Sigmoid colon (tissue), 7 donors: Measurements from ENCODE around the gene C6orf58. TPM values are rescaled to one million over a fixed set of nuclear protein-coding genes. Genes with fewer than 3 reads are reported as not detected.

ENCODE experiments used
- DNase-seq: peaks from one replicate; pipeline ENCODE4 v3.0.0-alpha.2; 2019
- H3K27ac ChIP-seq, 4 donors: fragments of 200-600 bp; sonication (generic); one replicate each; pipeline ENCODE4 v1.5.1; 2016 to 2019; ENCODE audit warnings: mild to moderate bottlenecking in 1 of 4
- H3K27me3 ChIP-seq, 3 donors: fragments of 200-600 bp; sonication (generic); one replicate each; pipeline ENCODE4 v1.5.1; 2019; ENCODE audit warnings: mild to moderate bottlenecking in 1 of 3
- H3K36me3 ChIP-seq, 4 donors: fragments of 200-600 bp; sonication (generic); one replicate each; pipeline ENCODE4 v1.5.1; 2016 to 2019
- H3K4me1 ChIP-seq, 4 donors: fragments of 200-600 bp; sonication (generic); one replicate each; pipeline ENCODE4 v1.5.1; 2017 to 2019
- H3K4me3 ChIP-seq, 4 donors: fragments of 200-600 bp; sonication (generic); one replicate each; pipeline ENCODE4 v1.5.1; 2017 to 2019; ENCODE audit warnings: mild to moderate bottlenecking in 2 of 4, moderate library complexity in 1 of 4
- H3K9me3 ChIP-seq, 4 donors: fragments of 200-600 bp in 3 of 4; sonication (generic) in 3 of 4; one replicate each; pipeline versions ENCODE4 v1.5.1 to v1.6.1; 2013 to 2019
- EP300 ChIP-seq, 4 donors: sonication (generic); formaldehyde crosslinking; IDR thresholded peaks; one replicate each; pipeline ENCODE4 v1.6.1; 2017; ENCODE audit warnings: antibody characterized with exemption in 4 of 4
- POLR2A ChIP-seq, 2 donors: fragments of 450-650 bp; IDR thresholded peaks; one replicate each; pipeline ENCODE4 v1.6.1; 2016; ENCODE audit warnings: antibody characterized with exemption in 2 of 2, mild to moderate bottlenecking in 2 of 2, moderate library complexity in 2 of 2
- POLR2AphosphoS5 ChIP-seq, 4 donors: sonication (generic); formaldehyde crosslinking; IDR thresholded peaks; one replicate each; pipeline ENCODE4 v1.6.1; 2017; ENCODE audit warnings: antibody characterized with exemption in 4 of 4
- WGBS, 2 donors: extraction: QIAGEN DNeasy Blood & Tissue Kit; methylation state at CpG; one replicate each; pipeline ENCODE4 v1.1.7; 2013; 5-methylcytosine and 5-hydroxymethylcytosine counted together
- intact Hi-C: fragments of 100-400 bp; cut with DNase I; formaldehyde crosslinking; loops from one replicate; pipeline ENCODE4 v1.15.1; 2023
- polyA plus RNA-seq, 3 donors: library from polyadenylated mRNA; stranded (reverse); fragments of 200-250 nt; gene quantifications; one replicate each; pipeline ENCODE4 v1.2.3, GENCODE V29; 2013
- total RNA-seq, 4 donors: library from RNA; depleted of rRNA; stranded (reverse); fragments of >200 nt; gene quantifications; one replicate each; pipeline ENCODE4 v1.1.0, GENCODE V29; 2016
- TF ChIP-seq, protein P1 (sequence below), 4 experiments: fragments of 450-650 bp in 3 of 4; fragments of 200-600 bp in 1 of 4; IDR thresholded peaks; one replicate each; pipeline ENCODE4 v1.5.1; 2016 to 2019; ENCODE audit warnings: antibody characterized with exemption in 4 of 4, mild to moderate bottlenecking in 3 of 4, moderate library complexity in 2 of 4
- donor health status: healthy with polysubstance abuse.
- donor health status: Bipolar disorder and iron deficiency.
- donor health status: healthy.

Gene C6orf58
- total and polyA plus RNA-seq, 7 donors: not detected

DNA sequence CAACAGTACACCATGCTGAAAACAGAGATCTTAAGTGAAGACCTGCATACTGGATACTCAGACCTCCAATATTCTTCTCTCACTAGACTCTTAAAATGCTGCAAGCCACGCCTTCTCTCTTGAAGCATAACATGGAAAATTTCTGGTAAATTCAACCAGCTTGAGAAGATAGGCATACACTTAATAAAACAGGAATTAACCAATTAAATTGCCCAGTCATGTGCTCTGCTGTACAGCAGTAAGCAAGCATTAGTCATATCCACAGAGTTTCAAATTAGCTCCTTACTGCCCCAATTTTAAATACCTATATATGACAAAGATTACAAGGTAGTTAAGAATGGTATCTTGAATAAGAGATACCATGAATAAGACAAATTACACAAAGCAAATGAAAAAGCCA lies 53.8 kb downstream of the C6orf58 start:
- WGBS, 2 donors: 67 to 77% methylated on average over 1 of the region's 1 CpG
- no peak for DNase-seq
- H3K4me3 ChIP-seq: no peak overlapping the region

DNA sequence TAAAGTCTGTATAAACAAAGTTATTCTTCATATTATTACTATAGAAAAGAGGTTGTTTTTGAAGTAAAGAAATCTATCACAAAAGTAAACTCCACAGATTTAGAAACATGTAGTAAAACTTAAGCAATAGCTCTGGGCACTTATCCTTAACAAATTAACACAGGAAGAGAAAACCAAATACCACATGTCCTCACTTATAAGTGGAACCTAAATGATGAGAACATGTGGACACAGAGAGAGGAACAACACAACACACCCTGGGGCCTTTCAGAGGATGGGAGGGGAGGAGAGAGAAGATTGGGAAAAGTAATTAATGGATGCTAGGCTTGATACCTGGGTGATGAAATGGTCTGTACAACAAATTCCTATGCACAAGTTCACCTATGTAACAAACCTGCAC lies 57.2 kb downstream of the C6orf58 start:
- no peaks in the 10 kb centered on the region for H3K36me3 ChIP-seq
- no peaks in the 10 kb centered on the region for H3K4me1 ChIP-seq
- intact Hi-C loops: no loop called here
- no peaks in the 10 kb centered on the region for H3K27me3 ChIP-seq
- TF ChIP-seq POLR2A (IDR thresholded peaks at IDR 0.05) (no peak), EP300 (IDR thresholded peaks at IDR 0.05) (no peak), POLR2AphosphoS5 (IDR thresholded peaks at IDR 0.05) (no peak)
- TF ChIP-seq, protein P1, sequence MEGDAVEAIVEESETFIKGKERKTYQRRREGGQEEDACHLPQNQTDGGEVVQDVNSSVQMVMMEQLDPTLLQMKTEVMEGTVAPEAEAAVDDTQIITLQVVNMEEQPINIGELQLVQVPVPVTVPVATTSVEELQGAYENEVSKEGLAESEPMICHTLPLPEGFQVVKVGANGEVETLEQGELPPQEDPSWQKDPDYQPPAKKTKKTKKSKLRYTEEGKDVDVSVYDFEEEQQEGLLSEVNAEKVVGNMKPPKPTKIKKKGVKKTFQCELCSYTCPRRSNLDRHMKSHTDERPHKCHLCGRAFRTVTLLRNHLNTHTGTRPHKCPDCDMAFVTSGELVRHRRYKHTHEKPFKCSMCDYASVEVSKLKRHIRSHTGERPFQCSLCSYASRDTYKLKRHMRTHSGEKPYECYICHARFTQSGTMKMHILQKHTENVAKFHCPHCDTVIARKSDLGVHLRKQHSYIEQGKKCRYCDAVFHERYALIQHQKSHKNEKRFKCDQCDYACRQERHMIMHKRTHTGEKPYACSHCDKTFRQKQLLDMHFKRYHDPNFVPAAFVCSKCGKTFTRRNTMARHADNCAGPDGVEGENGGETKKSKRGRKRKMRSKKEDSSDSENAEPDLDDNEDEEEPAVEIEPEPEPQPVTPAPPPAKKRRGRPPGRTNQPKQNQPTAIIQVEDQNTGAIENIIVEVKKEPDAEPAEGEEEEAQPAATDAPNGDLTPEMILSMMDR (IDR thresholded peaks at IDR 0.05): no peak
- H3K27ac ChIP-seq: no peak overlapping the region
- no peak overlapping the region for H3K4me3 ChIP-seq
- no peak for DNase-seq
- H3K9me3 ChIP-seq: no peaks in the 10 kb centered on the region

More for the DNA sequence above, 53.8 kb downstream of the C6orf58 start:
- TF ChIP-seq, protein P1 (IDR thresholded peaks at IDR 0.05): no peak
- TF ChIP-seq POLR2A (IDR thresholded peaks at IDR 0.05) (no peak), POLR2AphosphoS5 (IDR thresholded peaks at IDR 0.05) (no peak), EP300 (IDR thresholded peaks at IDR 0.05) (no peak)
- no peaks in the 10 kb centered on the region for H3K27me3 ChIP-seq
- no peaks in the 10 kb centered on the region for H3K36me3 ChIP-seq
- H3K27ac ChIP-seq: no peak overlapping the region
- H3K4me1 ChIP-seq: no peaks in the 10 kb centered on the region
- no peaks in the 10 kb centered on the region for H3K9me3 ChIP-seq
- intact Hi-C loops: no loop called here

DNA sequence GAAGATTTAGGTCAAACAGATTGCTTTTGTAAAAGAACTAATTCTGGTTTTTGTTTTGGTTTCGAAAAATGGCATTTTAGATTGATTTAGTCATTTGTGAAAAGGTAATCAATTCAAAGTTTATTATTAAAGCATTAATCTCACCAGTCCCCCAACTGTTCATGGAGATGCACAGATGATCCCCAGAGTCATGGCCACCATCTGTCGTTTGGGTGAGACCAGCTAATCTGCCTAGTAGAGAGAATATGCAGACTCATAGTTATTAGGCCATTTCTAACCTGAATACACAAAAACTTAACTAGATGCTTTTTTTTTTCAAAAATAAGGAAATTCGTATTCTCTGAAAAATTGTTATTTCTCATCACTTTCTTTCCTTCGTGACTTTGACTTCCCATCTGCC lies 58.1 kb downstream of the C6orf58 start:
- TF ChIP-seq EP300 (IDR thresholded peaks at IDR 0.05) (no peak), POLR2AphosphoS5 (IDR thresholded peaks at IDR 0.05) (no peak), POLR2A (IDR thresholded peaks at IDR 0.05) (no peak)
- TF ChIP-seq, protein P1 (IDR thresholded peaks at IDR 0.05): no peak
- no peak overlapping the region for H3K4me3 ChIP-seq

DNA sequence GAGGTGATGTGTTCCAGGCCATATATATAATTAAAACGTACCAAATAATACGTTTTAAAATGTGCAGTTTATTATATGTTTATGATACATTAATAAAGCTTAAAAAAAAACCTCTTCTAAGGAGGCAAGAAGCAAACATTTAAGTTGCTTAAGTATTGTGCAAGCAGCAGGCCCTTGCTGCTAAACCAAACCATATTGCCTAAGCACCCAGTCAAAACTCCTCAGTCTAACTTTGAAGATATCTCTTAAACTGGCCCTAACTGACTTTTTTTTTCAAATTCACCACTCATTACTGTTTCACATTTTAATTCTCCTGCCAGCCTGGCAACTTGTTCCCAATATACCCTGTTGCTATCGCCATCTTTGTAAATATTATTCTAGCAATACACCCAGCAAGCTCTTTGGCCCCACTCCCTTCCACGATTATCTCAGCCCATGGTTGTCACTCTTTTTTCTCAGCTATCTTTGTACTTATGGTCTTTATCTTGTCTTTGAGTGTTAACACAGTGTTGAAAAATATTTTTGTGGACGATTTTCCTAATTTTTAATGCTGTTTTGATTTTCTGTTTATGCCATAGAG lies 60.9 kb downstream of the C6orf58 start:
- WGBS, 2 donors: 40 to 57% methylated on average over 5 of the region's 5 CpGs
- Histone ChIP-seq H3K27ac (no peak overlapping the region), H3K4me1 (no peaks in the 10 kb centered on the region), H3K36me3 (no peaks in the 10 kb centered on the region), H3K4me3 (no peak overlapping the region), H3K27me3 (no peaks in the 10 kb centered on the region), H3K9me3 (no peaks in the 10 kb centered on the region)
- intact Hi-C loops: no loop called here
- no peak for DNase-seq
- TF ChIP-seq POLR2AphosphoS5 (IDR thresholded peaks at IDR 0.05): no peak
- TF ChIP-seq EP300 (IDR thresholded peaks at IDR 0.05): no peak
- TF ChIP-seq, protein P1 (IDR thresholded peaks at IDR 0.05): no peak
- TF ChIP-seq POLR2A (IDR thresholded peaks at IDR 0.05): no peak

More for the DNA sequence above, 58.1 kb downstream of the C6orf58 start:
- intact Hi-C loops: no loop called here
- no peak overlapping the region for H3K27ac ChIP-seq
- H3K9me3 ChIP-seq: no peaks in the 10 kb centered on the region
- no peaks in the 10 kb centered on the region for H3K36me3 ChIP-seq
- no peak for DNase-seq
- no peaks in the 10 kb centered on the region for H3K4me1 ChIP-seq
- H3K27me3 ChIP-seq: no peaks in the 10 kb centered on the region
- 88% methylated on average over 4 of the region's 4 CpGs for WGBS, 2 donors

Other genes starting within 250 kb of the C6orf58 start
- gene ECHDC1, start 233.6 kb upstream of the C6orf58 start, total RNA-seq: 10 to 100 TPM; 77.3 to 97.1 (median 83.5) TPM
- 10 to 100 TPM; 48.6 to 66.6 (median 58.4) TPM for gene ECHDC1, start 233.6 kb upstream of the C6orf58 start, polyA plus RNA-seq
- 100 to 1,000 TPM in 1 of 4 donors, 10 to 100 TPM in 3; 27.3 to 103 (median 58.5) TPM for gene KIAA0408, start 117.8 kb upstream of the C6orf58 start, total RNA-seq
- gene KIAA0408, start 117.8 kb upstream of the C6orf58 start, polyA plus RNA-seq: 1 to 10 TPM in 2 of 3 donors, under 1 TPM in 1; 0.46 to 2.4 (median 1.9) TPM